GDM1 (cell line): Measurements from ENCODE around the gene ASCC2.

Experiments used
- DNase-seq: peaks from one replicate; lab custom pipeline; 2025; lab: John Stamatoyannopoulos, UW

Gene ASCC2

GRCh38 chr22:29753808-29754657 is 84.0 kb downstream of the ASCC2 start:
- no peak for DNase-seq

- no peak for DNase-seq
Measured at GRCh38 chr22:29751669-29752068, 86.4 kb downstream of the ASCC2 start.

- DNase-seq: peak; percentile 28
Measured at GRCh38 chr22:29750559-29751538, 87.2 kb downstream of the ASCC2 start.

GRCh38 chr22:29750029-29750428 is 88.0 kb downstream of the ASCC2 start:
- no peak for DNase-seq

GRCh38 chr22:29748248-29748893 is 89.7 kb downstream of the ASCC2 start:
- no peak for DNase-seq

GRCh38 chr22:29747832-29748231 is 90.2 kb downstream of the ASCC2 start:
- no peak for DNase-seq

GRCh38 chr22:29744902-29745301 is 93.2 kb downstream of the ASCC2 start:
- no peak for DNase-seq

GRCh38 chr22:29742326-29742725 is 95.7 kb downstream of the ASCC2 start:
- DNase-seq: no peak

GRCh38 chr22:29741926-29742325 is 96.1 kb downstream of the ASCC2 start:
- no peak for DNase-seq

- DNase-seq: no peak
Measured at GRCh38 chr22:29740216-29740615, 97.9 kb downstream of the ASCC2 start.

GRCh38 chr22:29739346-29739875 is 98.7 kb downstream of the ASCC2 start:
- no peak for DNase-seq
